Fibroblast of skin of back (primary cell): Measurements from ENCODE around the gene NOL4L.
"Not testable (repeated sequence)": the region's sequence is repeated elsewhere in the genome, so short reads cannot be mapped to it uniquely, and the experiment has no call there.

Experiments
- DNase-seq: peaks from one replicate; pipeline ENCODE4 v3.0.0-alpha.2; 2013

NOL4L gene

DNA sequence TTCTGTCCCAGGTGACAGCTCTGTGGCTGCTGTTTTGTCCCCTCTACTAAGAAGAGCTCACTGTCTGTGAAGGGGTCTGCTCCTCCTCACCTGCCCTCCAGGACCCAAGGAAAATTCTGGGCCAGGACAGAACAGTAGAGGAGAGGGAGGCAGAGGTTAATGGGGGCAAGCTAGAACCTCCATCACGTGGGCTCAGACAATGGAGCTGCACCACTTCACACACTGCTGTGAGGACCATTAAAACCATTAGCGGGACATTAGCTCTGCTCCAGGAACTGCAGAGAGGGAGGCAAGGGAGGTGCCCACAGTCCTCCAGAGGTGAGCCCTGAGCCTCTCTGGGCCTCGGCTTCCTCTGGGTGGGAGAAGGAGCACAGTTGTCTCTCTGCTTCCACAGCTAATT is 78.4 kb downstream of the NOL4L start:
- DNase-seq = no peak

DNA sequence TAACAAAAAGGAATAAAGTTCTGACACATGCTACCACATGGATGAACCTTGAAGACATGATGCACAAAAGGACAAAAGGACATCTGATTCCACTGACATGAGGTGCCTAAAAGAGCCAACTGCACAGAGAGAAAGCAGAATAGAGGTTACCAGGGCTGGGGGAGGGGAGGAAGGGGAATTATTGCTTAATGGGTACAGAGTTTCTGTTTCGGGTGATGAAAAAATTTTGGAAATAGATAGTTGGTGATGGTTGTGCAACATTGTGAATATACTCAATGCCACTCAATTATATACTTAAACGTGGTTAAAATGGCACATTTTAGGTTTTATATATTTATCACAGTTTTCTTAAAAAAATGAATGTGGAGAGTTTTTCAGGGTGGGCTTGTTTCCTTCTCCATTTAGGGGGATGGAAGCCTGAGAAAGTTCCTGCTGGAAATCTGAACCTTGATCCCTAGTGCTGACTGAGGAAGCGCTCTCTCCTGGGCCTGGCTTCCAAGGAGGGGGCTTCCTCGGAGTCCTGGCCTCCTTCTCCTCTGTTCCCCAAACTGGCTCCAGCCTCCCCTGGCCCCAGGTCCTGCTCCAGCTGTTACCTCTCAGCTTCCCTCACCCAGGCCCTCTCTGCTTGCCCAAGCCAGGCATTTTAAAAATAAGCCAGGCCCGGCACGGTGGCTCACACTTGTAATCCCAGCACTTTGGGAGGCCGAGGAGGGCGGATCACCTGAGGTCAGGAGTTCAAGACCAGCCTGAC is 79.2 kb downstream of the NOL4L start:
- DNase-seq = no peak

DNA sequence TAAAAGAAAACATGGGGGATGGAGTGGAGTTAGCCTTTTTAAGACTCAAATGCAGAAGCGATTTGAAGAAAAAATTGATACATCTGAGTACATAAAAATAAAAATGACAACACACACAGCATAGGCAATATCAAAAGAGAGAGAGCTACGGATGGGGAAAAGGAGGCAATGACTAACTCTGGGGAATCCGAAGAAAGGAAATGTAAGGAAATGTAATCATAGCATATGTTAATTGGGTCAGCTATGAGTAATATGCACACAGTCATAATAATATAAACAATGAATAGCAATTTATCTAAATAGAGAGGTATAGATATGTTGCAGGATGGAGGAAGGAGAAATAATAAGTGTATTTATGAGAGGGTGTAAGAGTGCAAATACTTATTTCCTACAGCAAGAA is 83.4 kb downstream of the NOL4L start:
- DNase-seq = peak; percentile 69

DNA sequence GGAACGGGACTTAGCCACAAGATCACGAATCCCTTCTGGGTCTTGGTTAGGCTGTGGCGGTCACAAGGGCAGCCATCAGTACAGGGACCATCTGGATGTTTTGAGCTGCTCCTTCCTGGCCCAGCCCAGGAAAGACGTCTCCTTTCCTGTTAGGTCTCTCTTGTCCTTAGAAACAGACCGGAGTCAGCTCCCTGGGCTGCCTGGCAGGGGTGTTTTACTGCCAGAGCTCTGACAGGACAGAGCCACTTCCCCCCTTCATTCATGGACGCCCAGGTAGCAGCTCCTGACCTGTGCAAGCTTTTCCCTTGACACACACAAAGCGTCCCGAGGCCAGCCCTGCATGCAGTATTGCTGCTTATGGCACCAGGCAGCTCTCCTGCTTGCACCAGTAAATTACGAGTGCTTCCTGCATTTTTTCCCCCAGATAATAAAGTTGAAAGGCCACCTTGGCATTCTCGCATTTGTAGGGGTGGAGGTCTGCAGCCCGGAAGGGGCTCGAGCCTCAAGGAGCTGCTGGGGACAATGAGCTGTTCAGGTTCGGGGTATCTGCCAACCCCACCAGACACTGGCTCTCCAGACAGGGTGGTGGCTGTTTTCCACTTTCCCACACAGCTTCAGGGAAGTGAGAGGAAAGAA is 87.4 kb downstream of the NOL4L start:
- DNase-seq = no peak

DNA sequence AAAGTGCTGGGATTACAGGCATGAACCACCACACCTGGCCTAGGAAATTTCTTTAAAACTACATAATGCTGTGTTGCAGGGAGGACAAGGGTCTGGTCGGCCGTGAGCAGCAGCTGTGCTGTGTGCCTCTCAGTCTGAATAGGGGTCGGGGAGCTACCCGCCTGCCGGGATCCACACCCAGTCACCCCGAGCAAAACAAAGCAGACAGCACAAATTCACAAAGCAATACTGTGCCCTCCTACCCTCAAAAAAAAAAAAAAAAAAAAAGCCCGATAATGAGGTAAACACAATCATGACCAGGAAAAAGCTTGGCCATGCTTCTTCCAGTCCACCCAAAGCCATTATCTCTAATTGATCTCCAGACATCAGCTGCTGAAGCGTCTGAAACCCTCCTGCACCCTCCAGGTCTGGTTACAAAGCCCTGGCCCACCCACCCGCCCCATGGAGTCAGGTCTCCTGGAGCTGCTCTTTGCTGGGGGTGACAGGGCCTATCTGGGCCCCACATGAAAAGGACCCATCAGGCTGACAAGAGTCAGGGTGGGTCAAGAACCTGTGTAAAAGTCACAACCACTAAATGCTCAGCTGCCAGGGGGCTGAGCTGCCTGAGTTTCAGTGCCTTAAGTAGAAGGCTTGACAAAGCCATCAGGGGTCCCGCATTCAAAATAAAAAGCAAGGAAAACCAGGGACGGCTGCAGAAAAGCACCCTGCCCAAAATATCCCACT is 88.2 kb downstream of the NOL4L start:
- no peak for DNase-seq

DNA sequence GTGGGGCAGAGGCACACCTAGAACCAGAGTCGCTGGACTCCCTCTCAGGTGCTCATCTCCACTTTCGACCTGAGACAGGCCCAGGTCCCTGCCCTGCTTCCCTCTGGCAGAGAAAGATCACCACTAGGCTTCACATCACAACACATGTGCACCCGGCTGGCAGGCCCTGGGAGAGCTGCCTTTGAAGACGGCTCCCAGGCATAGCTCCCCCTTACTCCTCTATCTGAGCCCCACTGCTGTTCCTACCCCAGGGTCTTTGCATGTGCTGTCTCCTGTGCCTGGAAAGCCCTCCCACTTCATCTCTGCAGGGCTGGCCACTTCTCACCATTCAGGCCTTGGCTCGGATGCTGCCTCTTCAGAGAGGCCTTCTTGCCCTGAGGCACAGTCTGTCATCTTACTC is 89.2 kb downstream of the NOL4L start:
- no peak for DNase-seq

DNA sequence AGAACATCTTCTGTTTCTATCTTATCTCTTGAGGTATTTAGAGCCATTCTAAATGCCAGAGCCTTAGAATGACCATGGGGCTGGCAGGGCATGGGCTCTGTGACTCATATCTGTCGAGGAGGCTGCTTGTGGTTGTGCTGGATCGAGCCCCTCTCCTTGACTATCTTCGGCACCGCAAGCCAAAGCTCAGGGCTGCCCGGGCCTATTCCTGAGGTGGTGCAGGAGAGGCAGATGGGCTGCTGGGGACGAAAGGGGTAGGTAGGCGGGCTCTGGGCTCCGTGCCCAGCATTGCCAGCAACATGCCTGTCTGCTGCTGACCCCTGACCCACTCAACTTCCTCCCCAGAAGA is 89.9 kb downstream of the NOL4L start:
- no peak for DNase-seq

DNA sequence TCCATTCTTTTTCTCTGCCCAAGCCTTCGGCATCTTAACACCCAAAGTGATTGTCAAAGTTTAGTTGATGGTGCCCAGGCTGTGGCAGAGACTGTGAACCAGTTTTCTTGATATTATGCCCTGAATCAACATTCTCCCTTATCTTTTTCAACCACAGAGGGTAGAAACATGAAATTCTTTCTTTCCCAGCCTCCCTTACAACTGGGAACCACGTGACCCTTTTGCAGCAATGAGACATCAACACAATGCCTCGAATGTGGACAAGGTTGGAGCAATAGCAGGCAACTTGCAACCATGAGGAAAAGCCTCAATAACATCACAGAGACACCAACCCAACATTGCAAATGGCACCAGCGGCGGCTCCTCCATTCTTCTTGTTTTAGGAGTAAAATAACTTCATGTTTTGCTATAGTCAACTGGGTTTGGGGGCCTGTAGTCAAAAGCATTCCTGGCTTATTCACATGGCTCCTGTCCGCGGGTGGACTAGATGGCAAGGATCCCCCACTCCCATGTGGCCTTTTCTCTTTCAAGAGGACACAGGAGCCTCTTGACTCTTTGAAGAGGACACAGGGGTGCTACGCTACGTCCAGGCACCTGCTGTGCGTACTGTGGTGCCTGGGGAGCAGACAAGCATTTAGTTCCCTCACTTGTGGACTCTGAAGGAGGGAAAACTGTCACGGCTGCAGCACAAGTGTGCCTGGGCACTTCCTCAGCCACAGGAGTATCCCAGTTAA is 90.5 kb downstream of the NOL4L start:
- no peak for DNase-seq

DNA sequence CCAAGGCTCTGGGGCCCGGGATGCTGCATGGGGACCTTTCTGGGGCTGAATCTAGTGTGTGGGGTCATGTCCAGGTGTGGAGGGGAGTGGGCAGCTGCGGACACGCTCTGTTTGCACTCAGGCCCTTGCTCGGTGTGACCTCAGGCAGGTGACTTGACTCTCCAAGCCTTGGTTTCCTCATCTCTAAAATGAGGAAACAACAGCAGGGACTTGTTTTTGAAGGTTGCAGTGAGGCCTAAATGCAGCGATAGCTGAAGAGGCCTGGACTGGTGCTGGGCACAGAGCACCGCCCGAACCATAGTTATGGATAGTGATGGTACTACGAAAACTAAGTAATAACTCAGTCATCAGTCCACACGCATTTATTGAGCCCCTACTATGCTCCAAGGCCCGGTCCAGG is 91.8 kb downstream of the NOL4L start:
- no peak for DNase-seq

DNA sequence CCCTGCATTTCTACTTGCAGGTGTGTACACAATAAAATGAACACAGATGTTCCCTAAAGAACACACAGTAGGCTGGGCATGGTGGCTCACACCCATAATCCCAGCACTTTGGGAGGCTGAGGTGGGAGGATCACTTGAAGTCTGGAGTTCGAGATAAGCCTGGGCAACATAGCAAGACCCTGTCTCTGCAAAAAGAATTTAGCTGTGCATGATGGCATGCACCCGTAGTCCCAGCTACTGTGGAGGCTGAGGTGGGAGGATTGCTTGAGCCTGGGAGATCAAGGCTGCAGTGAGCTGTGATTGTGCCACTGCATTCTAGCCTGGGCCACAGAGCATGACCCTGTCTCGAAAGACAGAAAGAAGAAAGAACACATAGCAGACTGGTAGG is 93.4 kb downstream of the NOL4L start:
- not testable (repeated sequence) for DNase-seq

DNA sequence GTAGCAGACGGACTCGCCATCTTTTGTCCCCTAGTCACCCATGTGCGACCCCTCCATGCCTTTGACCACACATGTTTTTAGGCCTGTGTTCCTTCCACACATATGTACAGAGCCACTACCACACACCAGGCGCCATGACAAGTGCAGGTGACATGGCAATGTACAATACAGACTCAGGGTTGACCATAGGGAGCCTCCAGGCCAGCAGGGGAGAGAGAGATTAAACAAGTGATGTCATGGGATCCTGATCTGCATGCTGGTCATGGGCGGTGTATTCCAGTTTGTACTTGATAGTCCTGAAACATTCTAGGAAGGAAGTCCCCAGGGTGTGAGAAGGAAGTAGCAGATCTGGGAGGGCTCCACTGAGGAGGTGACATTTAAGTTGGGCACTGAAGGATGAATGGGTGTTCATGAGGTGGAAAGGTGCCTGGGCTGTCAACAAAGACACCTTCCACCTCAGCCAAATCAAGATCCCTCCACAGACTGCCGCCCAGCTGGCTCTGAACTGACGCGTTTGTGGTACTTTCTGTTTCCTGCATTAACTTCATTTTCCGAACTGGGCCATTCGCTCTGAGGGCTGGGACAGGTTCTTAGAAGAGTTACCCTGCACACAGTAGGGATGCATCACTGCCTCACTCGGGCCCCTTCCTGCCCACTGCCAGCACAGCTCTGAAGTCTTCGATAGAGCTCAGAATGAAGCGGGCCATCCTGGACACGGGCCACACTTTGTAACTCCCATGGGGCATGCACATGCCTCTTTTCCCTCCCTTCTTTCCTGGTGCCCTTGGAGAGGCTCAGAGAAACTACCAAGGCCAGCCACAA is 94.0 kb downstream of the NOL4L start:
- no peak for DNase-seq

DNA sequence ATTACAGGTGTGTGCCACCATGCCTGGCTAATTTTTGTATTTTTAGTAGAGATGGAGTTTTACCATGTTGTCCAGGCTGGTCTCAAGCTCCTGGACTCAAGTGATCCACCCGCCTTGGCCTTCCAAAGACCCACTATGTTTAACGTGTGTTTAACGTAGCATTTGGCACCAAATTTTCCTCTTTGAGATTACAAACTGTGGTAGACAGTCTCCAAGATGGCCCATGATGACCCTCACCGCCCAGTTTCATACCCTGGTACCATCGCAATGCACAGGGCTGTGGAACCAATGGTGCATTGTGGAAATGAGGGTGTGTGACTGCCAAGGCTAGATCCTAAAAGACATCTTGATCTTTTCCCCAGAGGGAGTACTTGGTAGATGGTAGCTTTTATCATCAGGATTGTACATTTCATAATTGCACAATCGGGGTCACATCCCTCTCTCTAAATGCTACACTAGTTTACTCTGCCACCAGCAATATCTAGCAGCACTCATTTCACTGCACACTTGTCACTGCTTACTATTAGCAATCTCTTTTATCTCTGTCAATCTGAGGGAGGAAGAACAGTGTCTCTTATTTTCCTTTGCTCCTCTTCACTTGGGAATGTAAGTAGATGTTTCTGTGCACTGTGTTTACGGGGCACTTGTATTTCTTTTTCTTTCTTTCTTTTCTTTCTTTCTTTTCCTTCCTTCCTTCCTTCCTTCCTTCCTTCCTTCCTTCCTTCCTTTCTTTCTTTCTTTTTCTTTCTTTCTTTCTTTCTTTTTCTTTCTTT is 96.9 kb downstream of the NOL4L start:
- DNase-seq = no peak

DNA sequence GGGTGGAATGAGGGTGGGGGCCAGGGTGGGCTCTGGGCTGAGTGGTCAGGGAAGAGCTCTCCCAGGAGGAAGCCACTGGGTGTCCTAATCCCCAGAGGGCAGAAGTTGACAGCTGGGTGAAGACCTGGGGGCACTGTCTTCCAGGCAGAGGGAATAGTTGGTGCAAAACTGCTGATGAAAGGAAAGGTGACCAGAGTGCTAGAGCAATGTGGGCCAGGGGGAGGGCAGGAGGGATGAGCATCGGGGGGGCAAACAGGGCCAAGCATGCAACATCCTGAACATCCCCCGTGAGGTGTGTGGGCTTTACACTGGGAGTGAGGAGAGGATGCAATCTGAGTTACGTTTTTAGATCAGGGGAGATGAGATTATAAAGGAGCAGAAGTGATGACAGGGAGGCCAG is 97.8 kb downstream of the NOL4L start:
- no peak for DNase-seq

DNA sequence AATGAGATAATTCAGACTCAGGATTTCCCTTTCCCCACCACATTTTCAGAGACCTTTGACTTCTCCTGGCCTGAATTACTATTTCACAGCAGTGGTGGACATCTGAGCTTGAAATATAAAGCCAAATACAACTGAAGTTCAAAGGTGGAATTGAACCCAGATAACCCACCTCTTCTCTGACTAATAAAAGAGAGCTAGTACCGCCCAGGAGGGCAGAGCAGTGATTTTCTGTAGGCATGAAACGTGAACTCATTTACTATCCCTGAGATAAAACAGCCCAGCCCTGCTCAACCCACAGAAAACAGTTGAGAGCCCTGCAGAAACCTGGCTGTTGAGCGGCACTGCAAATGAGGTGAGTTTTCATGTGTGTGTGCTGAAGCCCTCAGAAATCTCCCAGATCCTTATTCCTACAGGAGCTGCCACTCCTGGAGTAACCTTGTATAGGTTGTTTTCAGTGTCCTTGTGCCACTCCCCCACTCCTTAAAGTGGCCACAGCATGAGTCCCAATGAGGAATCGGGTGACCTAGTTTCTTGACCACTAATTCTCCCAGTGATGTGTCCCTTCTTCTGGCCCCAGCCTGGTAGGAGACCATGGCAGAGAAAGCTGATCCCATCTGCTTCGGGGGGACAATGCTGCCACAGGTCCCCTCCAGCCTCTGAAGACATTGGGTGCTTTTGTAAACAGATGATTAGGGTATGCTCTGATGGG is 99.2 kb downstream of the NOL4L start:
- DNase-seq = no peak

DNA sequence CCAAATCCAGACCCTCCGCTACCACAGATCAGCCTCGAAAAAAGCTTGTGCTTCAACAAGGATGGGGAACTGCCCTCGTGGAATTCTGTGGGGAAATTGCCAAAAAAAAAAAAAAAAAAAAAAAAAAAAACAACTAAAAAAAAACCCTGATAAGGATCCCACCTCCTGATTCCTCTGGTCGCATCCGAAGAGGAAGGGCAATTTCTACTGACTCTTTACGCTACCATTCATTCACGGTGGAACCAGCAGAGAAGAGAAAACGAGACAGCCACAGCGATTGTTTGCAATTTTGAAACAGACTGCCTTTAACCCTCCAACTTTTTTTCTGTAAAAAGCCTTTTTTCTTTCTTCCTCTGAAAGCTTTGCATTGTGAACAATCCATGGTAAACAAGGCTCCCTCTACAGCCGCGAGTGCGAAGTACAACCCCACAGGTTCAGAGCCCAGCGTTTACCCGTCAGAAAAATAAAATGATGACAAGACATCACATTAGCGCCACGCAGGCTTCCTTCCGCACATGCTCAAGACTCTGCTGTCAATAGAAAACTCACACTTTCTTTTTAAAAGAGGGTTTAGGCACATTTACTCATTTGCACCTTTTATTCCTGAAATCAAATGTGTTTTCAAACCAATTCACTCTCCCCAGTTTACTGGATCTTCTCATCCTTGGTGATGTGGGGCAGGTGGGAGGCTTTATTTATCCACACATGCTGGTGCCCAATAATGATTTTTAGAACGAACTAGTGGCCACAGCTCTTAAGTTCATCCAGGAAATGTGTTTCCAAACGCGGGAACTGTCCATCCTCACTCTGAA is 100.0 kb downstream of the NOL4L start:
- DNase-seq = peak; percentile 79

DNA sequence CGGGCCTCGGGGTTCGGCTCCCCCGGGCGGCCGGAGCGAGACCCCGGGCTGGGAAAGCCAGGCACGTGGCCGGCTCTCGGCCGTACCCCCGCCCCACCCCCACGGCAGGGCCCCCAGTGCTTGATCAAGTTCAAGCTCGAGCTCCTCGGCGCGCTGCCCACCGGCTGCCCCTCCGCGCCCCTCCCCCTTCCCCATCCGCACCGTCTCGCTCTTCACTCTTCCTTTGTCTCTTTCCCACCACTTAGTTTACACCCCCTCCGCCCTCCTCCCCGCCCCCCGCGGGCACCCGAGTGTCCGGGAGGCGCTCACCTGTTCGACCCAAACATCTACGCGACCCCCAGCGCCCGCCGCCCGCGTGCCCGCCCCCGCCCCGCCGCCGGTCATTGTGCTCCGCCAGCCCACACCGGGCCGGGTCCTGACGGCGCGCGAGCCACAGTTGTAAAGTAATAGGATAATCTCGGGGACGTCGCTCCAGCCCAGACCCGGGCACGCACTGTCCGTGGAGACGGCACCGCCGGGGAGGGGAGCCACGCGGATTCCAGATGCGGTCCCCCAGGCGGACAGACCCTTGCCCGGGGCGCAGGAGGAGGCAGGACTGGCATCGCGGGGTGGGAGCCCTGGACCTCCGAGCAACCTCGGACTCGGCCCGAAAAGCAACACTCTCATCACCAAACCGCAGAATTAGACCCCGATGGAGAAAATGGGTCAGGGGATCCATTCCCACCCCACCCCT is 100.7 kb downstream of the NOL4L start:
- DNase-seq = peak; percentile 21

DNA sequence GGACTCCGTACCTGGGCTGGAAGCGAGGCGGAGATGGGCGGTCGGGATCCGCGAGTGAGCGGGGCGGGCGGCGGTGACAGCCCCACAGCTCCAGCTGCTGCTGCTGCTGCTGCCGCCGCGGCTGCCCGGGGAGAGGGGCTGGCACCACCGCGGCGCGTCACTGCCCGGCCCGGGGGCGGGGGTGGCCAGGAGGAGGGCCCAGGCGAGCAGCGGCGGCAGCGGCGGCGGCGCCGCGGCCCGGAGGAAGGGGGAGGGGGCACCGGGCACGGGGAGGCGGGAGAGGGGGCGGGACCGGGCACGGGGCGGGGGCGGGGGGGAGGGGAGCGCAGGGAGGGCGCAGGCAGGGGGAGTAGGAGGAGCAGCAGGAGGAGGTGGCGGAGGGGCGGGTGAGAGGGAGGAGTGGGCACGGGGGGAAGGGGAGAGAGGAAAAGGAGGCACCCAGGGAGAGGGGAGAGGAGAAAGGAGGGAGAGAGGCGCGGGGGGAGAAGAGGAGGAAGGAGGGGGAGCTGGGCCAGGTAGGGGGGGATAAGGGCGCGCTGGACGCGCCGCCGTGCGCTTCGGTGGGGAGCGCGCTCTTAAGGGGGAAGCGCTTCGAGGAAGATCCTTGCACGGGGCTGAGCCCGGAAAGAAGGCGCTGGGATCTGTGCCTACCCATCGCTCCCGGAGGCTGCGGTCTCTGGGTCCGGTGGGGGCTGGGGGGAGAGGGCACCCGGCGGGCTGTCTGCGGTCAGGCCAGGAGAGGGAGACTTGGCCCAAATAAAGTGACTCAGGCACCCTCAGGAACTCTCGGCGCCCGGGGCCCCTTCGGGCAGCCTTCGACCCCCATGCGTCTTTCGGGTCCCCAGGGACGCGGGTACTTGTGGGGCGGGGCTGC is 101.5 kb downstream of the NOL4L start:
- peak; percentile 86 for DNase-seq
